DND-41 (cell line): ENCODE data around the gene DEFB129.

Experiments
- ATAC-seq: fragments of 200-7000 bp; cut with Tn5 transposase; 3 replicates; pipeline ENCODE4 v1.9.1; 2021; ENCODE audit warnings: low read depth; ENCODE audit not compliant: insufficient read depth
- DNase-seq: peaks from one replicate; pipeline ENCODE4 v3.0.0-alpha.2; 2020
- H2AFZ ChIP-seq: 2 replicates; pipeline ENCODE4 v1.6.0; 2012; ENCODE audit warnings: low read depth, low read length
- H3K27ac ChIP-seq: 2 replicates; pipeline ENCODE4 v1.5.1; 2012; ENCODE audit warnings: low read length, inconsistent platforms
- H3K27me3 ChIP-seq: fragments of 200-600 bp; sonication (generic); 2 replicates; pipeline ENCODE4 v1.6.0; 2012; ENCODE audit warnings: low read length, mild to moderate bottlenecking, inconsistent platforms; ENCODE audit not compliant: insufficient read depth, poor library complexity
- H3K36me3 ChIP-seq: 2 replicates; pipeline ENCODE4 v1.5.1; 2012; ENCODE audit warnings: low read length, inconsistent platforms; ENCODE audit not compliant: insufficient read depth
- H3K4me1 ChIP-seq: 2 replicates; pipeline ENCODE4 v1.5.1; 2012; ENCODE audit warnings: mild to moderate bottlenecking, low read length; ENCODE audit not compliant: insufficient read depth
- H3K4me2 ChIP-seq: 2 replicates; pipeline ENCODE4 v1.6.0; 2012; ENCODE audit warnings: mild to moderate bottlenecking, moderate library complexity, low read length, inconsistent platforms; ENCODE audit not compliant: insufficient read depth
- H3K4me3 ChIP-seq, 2 experiments: fragments of 200-600 bp in 1 of 2; shearing (Covaris generic) in 1 of 2; 2 replicates each; pipeline ENCODE4 v1.5.1; 2012 to 2016; ENCODE audit warnings: inconsistent platforms in 2 of 2, low read length in 2 of 2, mild to moderate bottlenecking in 2 of 2, low read depth in 1 of 2, moderate library complexity in 1 of 2
- H3K79me2 ChIP-seq: 2 replicates; pipeline ENCODE4 v1.6.0; 2012; ENCODE audit warnings: low read length, inconsistent platforms; ENCODE audit not compliant: insufficient read depth
- H3K9ac ChIP-seq: 2 replicates; pipeline ENCODE4 v1.6.0; 2012; ENCODE audit warnings: low read depth, mild to moderate bottlenecking, inconsistent platforms, low read length, moderate library complexity
- H3K9me3 ChIP-seq: 2 replicates; pipeline ENCODE4 v1.5.1; 2012; ENCODE audit warnings: low read length, moderate library complexity, mild to moderate bottlenecking, inconsistent platforms; ENCODE audit not compliant: insufficient read depth, severe bottlenecking
- H4K20me1 ChIP-seq: 2 replicates; pipeline ENCODE4 v1.6.0; 2012; ENCODE audit warnings: low read length; ENCODE audit not compliant: insufficient read depth
- EZH2 ChIP-seq: IDR thresholded peaks from 3 replicates; pipeline ENCODE4 v1.6.1; 2012; ENCODE audit warnings: borderline replicate concordance, low read depth, mild to moderate bottlenecking, moderate library complexity, low read length, inconsistent platforms; ENCODE audit not compliant: severe bottlenecking
- TF ChIP-seq, protein P1 (sequence below): IDR thresholded peaks from 2 replicates; pipeline ENCODE4 v1.5.1; 2012; ENCODE audit warnings: borderline replicate concordance, low read length, moderate library complexity, mild to moderate bottlenecking; ENCODE audit not compliant: poor library complexity, severe bottlenecking; ENCODE audit errors: extremely low read depth

The DEFB129 gene

GRCh38 chr20:237489-237888, 10.4 kb downstream of the DEFB129 start:
- H3K4me2 ChIP-seq = peak overlapping the region; percentile 47; the same call in 1 of the 2 replicates
- no peaks in the 10 kb centered on the region for H4K20me1 ChIP-seq
- no peaks in the 10 kb centered on the region for H3K79me2 ChIP-seq
- H3K9me3 ChIP-seq = no peaks in the 10 kb centered on the region
- no peaks in the 10 kb centered on the region for H3K36me3 ChIP-seq
- TF ChIP-seq, protein P1, sequence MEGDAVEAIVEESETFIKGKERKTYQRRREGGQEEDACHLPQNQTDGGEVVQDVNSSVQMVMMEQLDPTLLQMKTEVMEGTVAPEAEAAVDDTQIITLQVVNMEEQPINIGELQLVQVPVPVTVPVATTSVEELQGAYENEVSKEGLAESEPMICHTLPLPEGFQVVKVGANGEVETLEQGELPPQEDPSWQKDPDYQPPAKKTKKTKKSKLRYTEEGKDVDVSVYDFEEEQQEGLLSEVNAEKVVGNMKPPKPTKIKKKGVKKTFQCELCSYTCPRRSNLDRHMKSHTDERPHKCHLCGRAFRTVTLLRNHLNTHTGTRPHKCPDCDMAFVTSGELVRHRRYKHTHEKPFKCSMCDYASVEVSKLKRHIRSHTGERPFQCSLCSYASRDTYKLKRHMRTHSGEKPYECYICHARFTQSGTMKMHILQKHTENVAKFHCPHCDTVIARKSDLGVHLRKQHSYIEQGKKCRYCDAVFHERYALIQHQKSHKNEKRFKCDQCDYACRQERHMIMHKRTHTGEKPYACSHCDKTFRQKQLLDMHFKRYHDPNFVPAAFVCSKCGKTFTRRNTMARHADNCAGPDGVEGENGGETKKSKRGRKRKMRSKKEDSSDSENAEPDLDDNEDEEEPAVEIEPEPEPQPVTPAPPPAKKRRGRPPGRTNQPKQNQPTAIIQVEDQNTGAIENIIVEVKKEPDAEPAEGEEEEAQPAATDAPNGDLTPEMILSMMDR = no peak
- no peak for TF ChIP-seq EZH2
- peak overlapping the region; percentile 44; the same call in 1 of the 2 replicates for H2AFZ ChIP-seq
- peaks cover 5% of the 10 kb centered on the region; the same call in 1 of the 2 replicates for H3K4me1 ChIP-seq
- no peak overlapping the region for H3K9ac ChIP-seq
- no peak for DNase-seq
- no peak overlapping the region for H3K4me3 ChIP-seq
- no peak overlapping the region for H3K27ac ChIP-seq
- peak; percentile 59; the same call in 2 of the 3 replicates for ATAC-seq
- H3K27me3 ChIP-seq = peaks cover 10% of the 10 kb centered on the region

DNA sequence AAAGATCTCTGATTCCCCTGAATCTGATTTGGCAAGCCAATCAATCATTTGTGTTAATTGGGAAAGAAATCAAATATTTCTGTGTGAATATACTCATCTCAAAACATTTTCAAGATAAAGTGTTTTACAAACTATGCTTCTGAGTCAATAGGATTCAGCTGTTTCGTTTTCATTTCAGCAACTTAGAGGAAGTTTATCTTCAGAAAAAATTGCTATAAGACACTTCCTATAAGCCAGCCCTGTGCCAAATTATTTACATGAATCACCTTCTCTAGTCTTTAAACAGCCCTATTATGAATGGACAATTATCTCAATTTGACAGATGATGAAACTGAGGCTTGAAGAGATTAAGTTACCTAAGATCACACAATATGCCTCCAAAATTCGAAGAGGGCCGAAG, 10.9 kb downstream of the DEFB129 start:
- Histone ChIP-seq H4K20me1 (no peaks in the 10 kb centered on the region), H3K36me3 (no peaks in the 10 kb centered on the region), H3K27me3 (peaks cover 11% of the 10 kb centered on the region), H3K4me3 (no peak overlapping the region), H3K27ac (no peak overlapping the region), H3K9ac (no peak overlapping the region), H3K79me2 (no peaks in the 10 kb centered on the region), H3K9me3 (no peaks in the 10 kb centered on the region), H3K4me2 (peak overlapping the region; percentile 47; the same call in 1 of the 2 replicates), H2AFZ (no peak overlapping the region), H3K4me1 (peaks cover 5% of the 10 kb centered on the region; the same call in 1 of the 2 replicates)
- ATAC-seq (no peak), DNase-seq (no peak)
- TF ChIP-seq, protein P1 = no peak
- no peak for TF ChIP-seq EZH2

GRCh38 chr20:242905-243304, 15.8 kb downstream of the DEFB129 start:
- TF ChIP-seq, protein P1 = no peak
- TF ChIP-seq EZH2 = no peak
- Histone ChIP-seq H3K27me3 (peaks cover 17% of the 10 kb centered on the region), H3K79me2 (no peaks in the 10 kb centered on the region), H3K9ac (no peak overlapping the region), H4K20me1 (no peaks in the 10 kb centered on the region), H2AFZ (no peak overlapping the region), H3K4me1 (no peaks in the 10 kb centered on the region), H3K36me3 (no peaks in the 10 kb centered on the region), H3K4me2 (no peak overlapping the region), H3K27ac (no peak overlapping the region), H3K4me3 (no peak overlapping the region), H3K9me3 (no peaks in the 10 kb centered on the region)
- ATAC-seq = no peak
- no peak for DNase-seq
